Astrocyte (in vitro differentiated cells and primary cell): ENCODE results near the gene GALNT3.

Experiments used
- EZH2 ChIP-seq: IDR thresholded peaks from 2 replicates; pipeline ENCODE4 v1.6.1; 2012; ENCODE audit warnings: mild to moderate bottlenecking, low read length, inconsistent platforms; ENCODE audit not compliant: insufficient read depth
- TF ChIP-seq, protein P1 (sequence below): IDR thresholded peaks from 2 replicates; pipeline ENCODE4 v1.5.1; 2011; ENCODE audit warnings: low read depth, mild to moderate bottlenecking, inconsistent platforms, low read length, moderate library complexity; ENCODE audit not compliant: insufficient read depth

DNA sequence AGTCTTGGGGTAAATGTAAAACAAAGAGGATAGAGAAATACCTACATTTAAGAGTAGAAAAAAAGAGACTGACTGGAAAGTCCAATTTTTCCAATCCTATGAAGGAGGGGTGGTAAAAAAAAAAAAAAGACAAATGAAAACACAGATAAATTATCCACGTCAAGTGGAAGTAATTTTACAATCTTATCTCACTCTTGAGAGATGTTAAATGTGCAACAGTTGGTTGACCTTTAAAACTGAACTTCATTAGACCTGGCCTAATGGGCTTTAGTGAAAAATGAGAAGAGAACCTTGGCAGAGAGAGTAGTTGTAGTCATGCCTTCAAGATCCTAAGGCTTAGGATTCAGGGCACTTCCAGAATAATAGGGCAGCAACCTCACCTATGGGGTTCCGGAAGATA, 20.4 kb downstream of the GALNT3 start:
- TF ChIP-seq EZH2: no peak
- TF ChIP-seq, protein P1, sequence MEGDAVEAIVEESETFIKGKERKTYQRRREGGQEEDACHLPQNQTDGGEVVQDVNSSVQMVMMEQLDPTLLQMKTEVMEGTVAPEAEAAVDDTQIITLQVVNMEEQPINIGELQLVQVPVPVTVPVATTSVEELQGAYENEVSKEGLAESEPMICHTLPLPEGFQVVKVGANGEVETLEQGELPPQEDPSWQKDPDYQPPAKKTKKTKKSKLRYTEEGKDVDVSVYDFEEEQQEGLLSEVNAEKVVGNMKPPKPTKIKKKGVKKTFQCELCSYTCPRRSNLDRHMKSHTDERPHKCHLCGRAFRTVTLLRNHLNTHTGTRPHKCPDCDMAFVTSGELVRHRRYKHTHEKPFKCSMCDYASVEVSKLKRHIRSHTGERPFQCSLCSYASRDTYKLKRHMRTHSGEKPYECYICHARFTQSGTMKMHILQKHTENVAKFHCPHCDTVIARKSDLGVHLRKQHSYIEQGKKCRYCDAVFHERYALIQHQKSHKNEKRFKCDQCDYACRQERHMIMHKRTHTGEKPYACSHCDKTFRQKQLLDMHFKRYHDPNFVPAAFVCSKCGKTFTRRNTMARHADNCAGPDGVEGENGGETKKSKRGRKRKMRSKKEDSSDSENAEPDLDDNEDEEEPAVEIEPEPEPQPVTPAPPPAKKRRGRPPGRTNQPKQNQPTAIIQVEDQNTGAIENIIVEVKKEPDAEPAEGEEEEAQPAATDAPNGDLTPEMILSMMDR: no peak
